Endothelial cell of umbilical vein (primary cell): Measurements from ENCODE around the gene TIMM10. TPM values are rescaled to one million over a fixed set of nuclear protein-coding genes. Genes with fewer than 3 reads are reported as not detected.

Experiments
- BruUV-seq: library from RNA; stranded (reverse); fragments of 400-500 nt; replicated peaks from 2 replicates; lab custom pipeline; 2021; lab: Mats Ljungman, UMichigan
- CTCF ChIA-PET: fragments of 300-600, 350-600 bp; sonication (Branson Sonifier 250); formaldehyde crosslinking; loops from one replicate; lab custom pipeline; 2021; ENCODE audit warnings: antibody characterized with exemption, inconsistent platforms; lab: Charles Lee
- POLR2A ChIA-PET: fragments of 300-600, 350-600 bp; sonication (Branson Sonifier 250); formaldehyde crosslinking; loops from one replicate; lab custom pipeline; 2021; ENCODE audit warnings: antibody characterized with exemption, inconsistent platforms; lab: Charles Lee
- DNase-seq: peaks from one replicate; pipeline ENCODE4 v3.0.0-alpha.2; 2011; ENCODE audit warnings: low read depth, low spot score
- FAIRE-seq: peaks from 2 replicates; lab custom pipeline; 2011; peaks lifted over from hg19 to GRCh38; lab: Jason Lieb, UNC
- H2AFZ ChIP-seq: 2 replicates; pipeline ENCODE4 v1.6.0; 2012; ENCODE audit warnings: low read depth, low read length, control low read depth, inconsistent platforms
- H3K27ac ChIP-seq: 2 replicates; pipeline ENCODE4 v1.5.1; 2011; ENCODE audit warnings: low read depth, mild to moderate bottlenecking, control low read depth, low read length, moderate library complexity; ENCODE audit not compliant: insufficient read depth
- H3K27me3 ChIP-seq, 2 experiments: 2 replicates each; pipeline versions ENCODE4 v1.6.0 to v1.6.1; 2011; ENCODE audit warnings: low read length in 2 of 2, mixed read lengths in 1 of 2; ENCODE audit not compliant: control insufficient read depth in 2 of 2, insufficient read depth in 2 of 2
- H3K36me3 ChIP-seq, 2 experiments: 2 replicates in 1 of 2; 3 replicates in 1 of 2; pipeline ENCODE4 v1.5.1; 2011; ENCODE audit warnings: low read length in 2 of 2, mild to moderate bottlenecking in 1 of 2, moderate library complexity in 1 of 2; ENCODE audit not compliant: control insufficient read depth in 2 of 2, insufficient read depth in 2 of 2; ENCODE audit errors: extremely low read depth in 1 of 2
- H3K4me1 ChIP-seq: 3 replicates; pipeline ENCODE4 v1.5.1; 2011; ENCODE audit warnings: mild to moderate bottlenecking, low read length; ENCODE audit not compliant: control insufficient read depth, insufficient read depth; ENCODE audit errors: extremely low read depth
- H3K4me2 ChIP-seq: 2 replicates; pipeline ENCODE4 v1.6.1; 2011; ENCODE audit warnings: low read length, control low read depth, mixed read lengths; ENCODE audit not compliant: insufficient read depth
- H3K4me3 ChIP-seq, 3 experiments: fragments of 200-600 bp in 1 of 3; sonication (generic), shearing (Covaris generic) in 1 of 3; replicated peaks in 1 of 3; 2 replicates each; pipeline ENCODE4 v1.5.1; 2011 to 2016; ENCODE audit warnings: control low read depth in 3 of 3, low read length in 3 of 3, mild to moderate bottlenecking in 2 of 3, inconsistent platforms in 1 of 3, low read depth in 1 of 3, moderate library complexity in 1 of 3; ENCODE audit not compliant: insufficient read depth in 1 of 3
- H3K79me2 ChIP-seq: 2 replicates; pipeline ENCODE4 v1.6.0; 2012; ENCODE audit warnings: low read length, inconsistent platforms; ENCODE audit not compliant: control insufficient read depth, insufficient read depth
- H3K9ac ChIP-seq: replicated peaks from 2 replicates; pipeline ENCODE3; 2011; ENCODE audit warnings: low read length, control low read depth; ENCODE audit not compliant: insufficient read depth; ENCODE audit errors: extremely low read depth
- H3K9me1 ChIP-seq: replicated peaks from 3 replicates; pipeline ENCODE4 v1.6.0; 2011; ENCODE audit warnings: mild to moderate bottlenecking, low read length; ENCODE audit not compliant: control insufficient read depth, insufficient read depth; ENCODE audit errors: extremely low read depth
- H3K9me3 ChIP-seq: replicated peaks from 2 replicates; pipeline ENCODE4 v1.5.1; 2012; ENCODE audit warnings: low read length, inconsistent platforms; ENCODE audit not compliant: control insufficient read depth, insufficient read depth
- H4K20me1 ChIP-seq: replicated peaks from 2 replicates; pipeline ENCODE3; 2011; ENCODE audit warnings: mild to moderate bottlenecking, low read length; ENCODE audit not compliant: control insufficient read depth, insufficient read depth; ENCODE audit errors: extremely low read depth
- EZH2 ChIP-seq: IDR thresholded peaks from 2 replicates; pipeline ENCODE4 v1.6.1; 2012; ENCODE audit warnings: borderline replicate concordance, low read depth, mild to moderate bottlenecking, moderate library complexity, low read length, inconsistent platforms; ENCODE audit not compliant: severe bottlenecking
- FOS ChIP-seq: IDR thresholded peaks from 2 replicates; pipeline ENCODE4 v1.6.1; 2011; ENCODE audit warnings: mild to moderate bottlenecking, low read length, moderate library complexity, borderline replicate concordance; ENCODE audit not compliant: insufficient read depth
- GATA2 ChIP-seq: IDR thresholded peaks from 2 replicates; pipeline ENCODE4 v1.7.0; 2011; ENCODE audit warnings: low read depth, mild to moderate bottlenecking, moderate library complexity, mixed read lengths, low read length; ENCODE audit not compliant: insufficient read length, insufficient read depth
- JUN ChIP-seq: IDR thresholded peaks from 2 replicates; pipeline ENCODE4 v1.6.1; 2011; ENCODE audit warnings: borderline replicate concordance, low read depth; ENCODE audit not compliant: insufficient read length, insufficient read depth
- MYC ChIP-seq: IDR thresholded peaks from one replicate; pipeline ENCODE4 v1.6.1; 2011; ENCODE audit warnings: mild to moderate bottlenecking, low read depth, low read length
- POLR2A ChIP-seq: IDR thresholded peaks from 2 replicates; pipeline ENCODE4 v1.6.1; 2012; ENCODE audit warnings: low read depth, mild to moderate bottlenecking, control low read depth, low read length
- POLR2AphosphoS5 ChIP-seq: IDR thresholded peaks from 2 replicates; pipeline ENCODE4 v1.6.1; 2012; ENCODE audit warnings: low read depth, mild to moderate bottlenecking, control low read depth, low read length, moderate library complexity; ENCODE audit not compliant: insufficient read depth
- dilution Hi-C: fragments of 300-500 bp; cut with MboI; formaldehyde crosslinking; loops from one replicate; pipeline ENCODE4 v1.15.0; 2019; ENCODE audit warnings: low sequenced_read_pairs; ENCODE audit not compliant: extremely low pct_ligation_motif_present
- intact Hi-C: fragments of 100-400 bp; cut with micrococcal nuclease; formaldehyde crosslinking; loops from one replicate; pipeline ENCODE4 v1.10.0; 2022
- polyA plus RNA-seq, 4 experiments: library from polyadenylated mRNA; depleted of rRNA in 3 of 4; stranded (reverse) in 3 of 4; unstranded in 1 of 4; fragments of >200 nt; gene quantifications; 2 replicates each; pipeline versions ENCODE4 v1.2.1 to v1.2.3, GENCODE V29; 2011 to 2012; ENCODE audit warnings: missing spikeins in 1 of 4
- total RNA-seq: library from RNA; stranded (reverse); gene quantifications from 2 replicates; pipeline ENCODE4 v1.2.3, GENCODE V29; 2021
- TF ChIP-seq, protein P1 (sequence below), 2 donors: IDR thresholded peaks; 1 replicate in 1 of 2; 2 replicates in 1 of 2; pipeline ENCODE4 v1.5.1; 2011; ENCODE audit warnings: low read length in 2 of 2, mild to moderate bottlenecking in 2 of 2, moderate library complexity in 2 of 2, control low read depth in 1 of 2, inconsistent platforms in 1 of 2, low read depth in 1 of 2; ENCODE audit not compliant: insufficient read depth in 1 of 2; ENCODE audit errors: extremely low read depth in 1 of 2
- TF ChIP-seq, protein P2 (sequence below): IDR thresholded peaks from 2 replicates; pipeline ENCODE4 v1.6.1; 2011; ENCODE audit not compliant: insufficient read depth, insufficient read length

Gene TIMM10
- total and polyA plus RNA-seq, 2 donors (not counting 3 experiments of a cell fraction or from before 2014, with no cell fraction given), result 64.2 to 128 TPM

DNA sequence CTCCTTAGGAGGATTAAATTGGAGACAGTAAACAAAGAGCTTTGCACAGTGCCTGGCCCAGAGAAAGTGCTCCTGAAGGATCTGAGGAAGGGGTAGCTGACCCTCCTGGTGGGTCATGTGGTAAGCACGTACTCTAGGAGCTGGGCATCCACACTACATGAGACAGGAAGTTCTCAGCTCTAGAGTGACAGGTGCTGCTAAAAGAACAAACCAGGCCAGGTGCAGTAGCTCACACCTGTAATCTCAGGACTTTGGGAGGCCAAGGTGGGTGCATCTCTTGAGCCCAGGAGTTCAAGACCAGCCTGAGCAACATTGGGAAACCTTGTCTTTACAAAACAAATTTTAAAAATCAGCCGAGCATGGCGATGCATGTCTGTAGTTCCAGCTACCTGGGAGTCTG is 28.2 kb downstream of the TIMM10 start:
- Histone ChIP-seq H3K4me3 (no peak overlapping the region), H3K36me3 (no peaks in the 10 kb centered on the region), H3K9ac (no peak overlapping the region), H4K20me1 (no peaks in the 10 kb centered on the region), H3K4me1 (peaks cover 7% of the 10 kb centered on the region), H3K9me1 (no peaks in the 10 kb centered on the region), H3K27me3 (no peaks in the 10 kb centered on the region), H3K79me2 (no peaks in the 10 kb centered on the region), H3K4me2 (no peak overlapping the region), H3K27ac (no peak overlapping the region), H3K9me3 (no peaks in the 10 kb centered on the region), H2AFZ (no peak overlapping the region)
- intact Hi-C loops (no loop called here), dilution Hi-C loops (no loop called here)
- no TSS peak for BruUV-seq
- ChIA-PET POLR2A (no interaction called here), CTCF (interaction anchor here (0.7 to 8.2 kb wide), 7 partner anchors 9 to 213 kb away, joined by 3 to 95 read pairs (median 5); no protein-coding TSS in a partner anchor)
- TF ChIP-seq MYC, result no peak
- DNase-seq (no peak), FAIRE-seq (no peak)

DNA sequence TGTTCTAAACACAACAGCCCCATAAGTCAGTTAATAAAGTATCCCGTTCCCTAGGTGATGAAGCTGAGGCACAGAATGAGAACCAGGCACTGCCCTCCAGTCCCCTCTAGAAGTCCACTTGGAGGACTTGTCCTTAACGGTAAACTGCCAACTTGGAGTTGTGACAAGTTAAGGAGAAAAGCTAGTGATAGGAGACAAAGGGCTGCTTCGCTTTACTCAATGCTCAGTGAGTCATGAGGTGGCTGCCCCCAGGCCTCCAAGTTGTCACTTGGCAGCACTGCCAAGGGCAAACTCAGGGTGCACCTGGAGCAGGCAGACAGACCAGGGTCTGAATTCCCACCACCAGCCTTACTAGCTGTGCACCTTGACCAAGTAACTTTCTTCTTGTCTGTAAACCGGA is 28.6 kb downstream of the TIMM10 start:
- Histone ChIP-seq H3K4me3 (no peak overlapping the region), H2AFZ (no peak overlapping the region), H3K79me2 (no peaks in the 10 kb centered on the region), H3K9me3 (no peaks in the 10 kb centered on the region), H3K9ac (no peak overlapping the region), H3K9me1 (no peaks in the 10 kb centered on the region), H3K36me3 (no peaks in the 10 kb centered on the region), H3K27me3 (no peaks in the 10 kb centered on the region), H4K20me1 (no peaks in the 10 kb centered on the region), H3K4me1 (peaks cover 7% of the 10 kb centered on the region), H3K27ac (no peak overlapping the region), H3K4me2 (no peak overlapping the region)
- DNase-seq (no peak), FAIRE-seq (no peak)
- TF ChIP-seq EZH2 (no peak), GATA2 (no peak), MYC (no peak), JUN (no peak), POLR2A (no peak), POLR2AphosphoS5 (no peak), FOS (no peak)
- TF ChIP-seq, protein P1, sequence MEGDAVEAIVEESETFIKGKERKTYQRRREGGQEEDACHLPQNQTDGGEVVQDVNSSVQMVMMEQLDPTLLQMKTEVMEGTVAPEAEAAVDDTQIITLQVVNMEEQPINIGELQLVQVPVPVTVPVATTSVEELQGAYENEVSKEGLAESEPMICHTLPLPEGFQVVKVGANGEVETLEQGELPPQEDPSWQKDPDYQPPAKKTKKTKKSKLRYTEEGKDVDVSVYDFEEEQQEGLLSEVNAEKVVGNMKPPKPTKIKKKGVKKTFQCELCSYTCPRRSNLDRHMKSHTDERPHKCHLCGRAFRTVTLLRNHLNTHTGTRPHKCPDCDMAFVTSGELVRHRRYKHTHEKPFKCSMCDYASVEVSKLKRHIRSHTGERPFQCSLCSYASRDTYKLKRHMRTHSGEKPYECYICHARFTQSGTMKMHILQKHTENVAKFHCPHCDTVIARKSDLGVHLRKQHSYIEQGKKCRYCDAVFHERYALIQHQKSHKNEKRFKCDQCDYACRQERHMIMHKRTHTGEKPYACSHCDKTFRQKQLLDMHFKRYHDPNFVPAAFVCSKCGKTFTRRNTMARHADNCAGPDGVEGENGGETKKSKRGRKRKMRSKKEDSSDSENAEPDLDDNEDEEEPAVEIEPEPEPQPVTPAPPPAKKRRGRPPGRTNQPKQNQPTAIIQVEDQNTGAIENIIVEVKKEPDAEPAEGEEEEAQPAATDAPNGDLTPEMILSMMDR (IDR thresholded peaks at IDR 0.05; ENCODE audit: extremely low read depth in 1 of 2, insufficient read depth in 1 of 2, low read depth in 1 of 2, low read length in 2 of 2), result no peak
- TF ChIP-seq, protein P2, sequence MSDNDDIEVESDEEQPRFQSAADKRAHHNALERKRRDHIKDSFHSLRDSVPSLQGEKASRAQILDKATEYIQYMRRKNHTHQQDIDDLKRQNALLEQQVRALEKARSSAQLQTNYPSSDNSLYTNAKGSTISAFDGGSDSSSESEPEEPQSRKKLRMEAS, result no peak
- no TSS peak for BruUV-seq
- dilution Hi-C loops (no loop called here), intact Hi-C loops (no loop called here)
- POLR2A ChIA-PET, result no interaction called here
- CTCF ChIA-PET, result interaction anchor here (1.0 to 8.2 kb wide), 6 partner anchors 8 to 143 kb away, joined by 3 to 95 read pairs (median 6); no protein-coding TSS in a partner anchor
